SK-N-SH (cell line): ENCODE measurements around the gene SCT. TPM values are rescaled to one million over a fixed set of nuclear protein-coding genes. Genes with fewer than 3 reads are reported as not detected.

ENCODE experiments used
- CTCF ChIA-PET: fragments of 300-600, 350-600 bp; formaldehyde crosslinking; extraction: SDS; loops from one replicate; lab custom pipeline; 2021; lab: Yijun Ruan, JAX
- POLR2A ChIA-PET: fragments of 350-600 bp; sonication (Branson Sonifier 250); formaldehyde crosslinking; extraction: SDS; loops from one replicate; lab custom pipeline; 2020; ENCODE audit warnings: antibody characterized with exemption, inconsistent platforms; lab: Yijun Ruan, JAX
- DNase-seq: peaks from one replicate; pipeline ENCODE4 v3.0.0; 2012
- H2AFZ ChIP-seq: fragments of 200-600 bp; sonication (generic); 2 replicates; pipeline ENCODE4 v1.8.1; 2016; ENCODE audit warnings: antibody characterized with exemption, mild to moderate bottlenecking, low read depth
- H3F3A ChIP-seq: fragments of 200-600 bp; sonication (generic); replicated peaks from 2 replicates; pipeline ENCODE3; 2016; ENCODE audit warnings: antibody characterized with exemption, mild to moderate bottlenecking; ENCODE audit not compliant: insufficient read depth
- H3K27ac ChIP-seq, 2 experiments: fragments of 200-500 bp in 1 of 2; fragments of 200-600 bp in 1 of 2; sonication (Bioruptor generic) in 1 of 2; sonication (generic), shearing (Covaris generic) in 1 of 2; 2 replicates each; pipeline versions ENCODE4 v1.5.1 to v1.6.1; 2014 to 2016; ENCODE audit warnings: low read depth in 2 of 2, inconsistent platforms in 1 of 2, low read length in 1 of 2, mild to moderate bottlenecking in 1 of 2, mixed read lengths in 1 of 2
- H3K27me3 ChIP-seq: fragments of 200-600 bp; sonication (generic), shearing (Covaris generic); 2 replicates; pipeline ENCODE4 v1.6.1; 2016; ENCODE audit warnings: mixed run types; ENCODE audit not compliant: insufficient read depth
- H3K36me3 ChIP-seq, 2 experiments: fragments of 200-500 bp in 1 of 2; fragments of 200-600 bp in 1 of 2; sonication (Bioruptor generic) in 1 of 2; sonication (generic) in 1 of 2; replicated peaks in 1 of 2; 2 replicates each; pipeline versions ENCODE3 to v1.5.1; 2014 to 2016; ENCODE audit warnings: low read length in 1 of 2, mild to moderate bottlenecking in 1 of 2; ENCODE audit not compliant: insufficient read depth in 2 of 2, control insufficient read depth in 1 of 2
- H3K4me1 ChIP-seq, 2 experiments: fragments of 200-500 bp in 1 of 2; fragments of 200-600 bp in 1 of 2; sonication (Bioruptor generic) in 1 of 2; sonication (generic), shearing (Covaris generic) in 1 of 2; 2 replicates each; pipeline versions ENCODE4 v1.5.1 to v1.6.1; 2014 to 2016; ENCODE audit warnings: low read depth in 1 of 2, low read length in 1 of 2, mixed run types in 1 of 2; ENCODE audit not compliant: insufficient read depth in 2 of 2, control insufficient read depth in 1 of 2
- H3K4me2 ChIP-seq: fragments of 200-600 bp; sonication (generic), shearing (Covaris generic); 2 replicates; pipeline ENCODE4 v1.6.1; 2017; ENCODE audit warnings: mixed run types
- H3K4me3 ChIP-seq, 2 experiments: fragments of 200-500 bp in 1 of 2; fragments of 200-600 bp in 1 of 2; sonication (Bioruptor generic) in 1 of 2; sonication (generic), shearing (Covaris generic) in 1 of 2; 2 replicates each; pipeline versions ENCODE4 v1.5.1 to v1.8.1; 2014 to 2016; ENCODE audit warnings: low read depth in 2 of 2, inconsistent platforms in 1 of 2, low read length in 1 of 2, mild to moderate bottlenecking in 1 of 2, mixed read lengths in 1 of 2, moderate library complexity in 1 of 2
- H3K79me2 ChIP-seq: fragments of 200-600 bp; sonication (generic); 2 replicates; pipeline ENCODE4 v1.8.1; 2017; ENCODE audit warnings: mild to moderate bottlenecking; ENCODE audit not compliant: insufficient read depth
- H3K9ac ChIP-seq: fragments of 200-600 bp; sonication (generic); 2 replicates; pipeline ENCODE4 v1.6.1; 2017; ENCODE audit warnings: mixed run types
- H3K9me2 ChIP-seq: fragments of 200-600 bp; sonication (generic); 2 replicates; pipeline ENCODE4 v1.6.1; 2017; ENCODE audit warnings: mixed run types
- H3K9me3 ChIP-seq: fragments of 200-600 bp; sonication (generic); 2 replicates; pipeline ENCODE4 v1.6.1; 2017; ENCODE audit warnings: mixed run types, mild to moderate bottlenecking, moderate library complexity
- H4K20me1 ChIP-seq: fragments of 200-600 bp; sonication (generic); 2 replicates; pipeline ENCODE4 v1.6.1; 2017; ENCODE audit warnings: mild to moderate bottlenecking, mixed run types; ENCODE audit not compliant: insufficient read depth
- CHD2 ChIP-seq: fragments of 150-350 bp; IDR thresholded peaks from 2 replicates; pipeline ENCODE4 v1.6.1; 2018; ENCODE audit warnings: low read length; ENCODE audit not compliant: partially characterized antibody
- EP300 ChIP-seq, 2 experiments: IDR thresholded peaks; 2 replicates each; pipeline versions ENCODE4 v1.4.0 to v1.6.1; 2012; ENCODE audit warnings: borderline replicate concordance in 1 of 2, low read depth in 1 of 2, low read length in 1 of 2
- EZH2phosphoT487 ChIP-seq: fragments of 200-600 bp; sonication (generic); IDR thresholded peaks from 2 replicates; pipeline ENCODE4 v1.6.1; 2017; ENCODE audit warnings: low read depth, mixed run types, mild to moderate bottlenecking, antibody characterized with exemption, moderate library complexity, borderline replicate concordance
- FOXM1 ChIP-seq: IDR thresholded peaks from 2 replicates; pipeline ENCODE4 v1.4.0; 2012; ENCODE audit warnings: low read depth, mild to moderate bottlenecking
- GATA2 ChIP-seq: sonication (generic); formaldehyde crosslinking; IDR thresholded peaks from 2 replicates; pipeline ENCODE4 v1.5.0; 2020; ENCODE audit warnings: mild to moderate bottlenecking, missing genetic modification reagents
- IRF3 ChIP-seq: fragments of 150-350 bp; IDR thresholded peaks from 2 replicates; pipeline ENCODE4 v1.6.1; 2016; ENCODE audit warnings: mild to moderate bottlenecking, low read depth, low read length
- MAX ChIP-seq: IDR thresholded peaks from 2 replicates; pipeline ENCODE4 v1.4.0; 2012; ENCODE audit warnings: low read depth
- MEF2A ChIP-seq: IDR thresholded peaks from 2 replicates; pipeline ENCODE4 v1.4.0; 2012; ENCODE audit warnings: low read depth, borderline replicate concordance
- NRF1 ChIP-seq: IDR thresholded peaks from 2 replicates; pipeline ENCODE4 v1.6.1; 2012; ENCODE audit warnings: low read depth, mild to moderate bottlenecking, low read length
- PBX3 ChIP-seq: IDR thresholded peaks from 2 replicates; pipeline ENCODE4; 2012
- POLR2AphosphoS5 ChIP-seq: IDR thresholded peaks from 2 replicates; pipeline ENCODE4 v1.6.1; 2012; ENCODE audit warnings: low read depth, low read length
- RAD21 ChIP-seq: IDR thresholded peaks from 2 replicates; pipeline ENCODE4 v1.6.1; 2012; ENCODE audit warnings: mild to moderate bottlenecking, low read length
- RCOR1 ChIP-seq: fragments of 150-350 bp; IDR thresholded peaks from 2 replicates; pipeline ENCODE4 v1.6.1; 2017; ENCODE audit warnings: antibody characterized with exemption, low read length
- REST ChIP-seq: IDR thresholded peaks from 2 replicates; pipeline ENCODE4 v1.6.1; 2012; ENCODE audit warnings: mild to moderate bottlenecking, low read depth, low read length, moderate library complexity
- RFX5 ChIP-seq: IDR thresholded peaks from 2 replicates; pipeline ENCODE4 v1.6.1; 2012; ENCODE audit warnings: mild to moderate bottlenecking, improper control_type of control experiment, low read length
- SIN3A ChIP-seq: IDR thresholded peaks from 2 replicates; pipeline ENCODE4 v1.6.1; 2012; ENCODE audit warnings: low read depth, mild to moderate bottlenecking, low read length, moderate library complexity, borderline replicate concordance
- SMC3 ChIP-seq: IDR thresholded peaks from 2 replicates; pipeline ENCODE4 v1.6.1; 2012; ENCODE audit warnings: low read depth, low read length, improper control_type of control experiment
- TAF1 ChIP-seq: IDR thresholded peaks from 2 replicates; pipeline ENCODE4 v1.6.1; 2012; ENCODE audit warnings: low read depth, mild to moderate bottlenecking, low read length, moderate library complexity, borderline replicate concordance
- TCF12 ChIP-seq: IDR thresholded peaks from 2 replicates; pipeline ENCODE4 v1.4.0; 2012
- USF2 ChIP-seq: fragments of 150-350 bp; IDR thresholded peaks from 2 replicates; pipeline ENCODE4 v1.6.1; 2017; ENCODE audit warnings: antibody characterized with exemption, low read length, low read depth, borderline replicate concordance
- WGBS: methylation state at CpG from one replicate; pipeline ENCODE4 v1.1.6; 2017; ENCODE audit warnings: low lambda C conversion rate; 5-methylcytosine and 5-hydroxymethylcytosine counted together
- polyA plus RNA-seq, 3 experiments: library from polyadenylated mRNA; depleted of rRNA; stranded (reverse); fragments of >200 nt; gene quantifications; 2 replicates each; pipeline ENCODE4 v1.2.3, GENCODE V29; 2012

The SCT gene
- polyA plus RNA-seq, 1 of the 3 experiments (the other 2 are of a cell fraction) = not detected

- no peak for DNase-seq
- Histone ChIP-seq H3K4me1 (no peaks in the 10 kb centered on the region), H3K9me2 (no peaks in the 10 kb centered on the region), H4K20me1 (0 out of 2 replicates have a peak, but pooled peaks cover 4% of the 10 kb centered on the region), H3K79me2 (no peaks in the 10 kb centered on the region), H3K9ac (no peak overlapping the region), H3K4me2 (no peak overlapping the region), H3K27ac (no peak overlapping the region), H3K27me3 (no peaks in the 10 kb centered on the region), H3K4me3 (no peak overlapping the region), H2AFZ (no peak overlapping the region), H3F3A (no peaks in the 10 kb centered on the region), H3K36me3 (peaks cover 3 to 40% of the 10 kb centered on the region in 2 experiments), H3K9me3 (no peaks in the 10 kb centered on the region)
- WGBS = 94% methylated on average over 19 of the region's 19 CpGs
- CTCF ChIA-PET = interaction anchor here (1.5 to 13.1 kb wide), 2 partner anchors 8 to 64 kb away, joined by 3 to 150 read pairs; no protein-coding TSS in a partner anchor
- POLR2A ChIA-PET = interaction anchor here (0.6 to 1.2 kb wide), 3 partner anchors 19 to 302 kb away, joined by 3 to 4 read pairs (median 3); no protein-coding TSS in a partner anchor
- TF ChIP-seq RFX5 (no peak), SMC3 (no peak), EP300 (IDR thresholded peaks at IDR 0.05; ENCODE audit: borderline replicate concordance in 1 of 2, low read depth in 1 of 2, low read length in 1 of 2) (no peak), REST (no peak), MEF2A (no peak), USF2 (no peak), CHD2 (no peak), RCOR1 (no peak), GATA2 (no peak), TCF12 (no peak), TAF1 (no peak)
Measured at GRCh38 chr11:660681-661444, 33.9 kb upstream of the SCT start.

GRCh38 chr11:660281-660680, 33.3 kb upstream of the SCT start:
- H3K79me2 ChIP-seq = no peaks in the 10 kb centered on the region
- no peak overlapping the region for H3K9ac ChIP-seq
- POLR2A ChIA-PET = no interaction called here
- no peaks in the 10 kb centered on the region for H3K9me2 ChIP-seq
- H3K4me1 ChIP-seq = no peaks in the 10 kb centered on the region
- peaks cover 3 to 35% of the 10 kb centered on the region in 2 experiments for H3K36me3 ChIP-seq
- H3K4me3 ChIP-seq = no peak overlapping the region
- no peak overlapping the region for H3K27ac ChIP-seq
- TF ChIP-seq TAF1 (no peak), RAD21 (no peak), EP300 (IDR thresholded peaks at IDR 0.05; ENCODE audit: borderline replicate concordance in 1 of 2, low read depth in 1 of 2, low read length in 1 of 2) (no peak), SIN3A (no peak), EZH2phosphoT487 (no peak), POLR2AphosphoS5 (no peak), FOXM1 (no peak), IRF3 (no peak), PBX3 (no peak), RCOR1 (no peak), NRF1 (no peak), MAX (no peak)
- no peaks in the 10 kb centered on the region for H3K9me3 ChIP-seq
- no peaks in the 10 kb centered on the region for H3F3A ChIP-seq
- H2AFZ ChIP-seq = no peak overlapping the region
- H4K20me1 ChIP-seq = 0 out of 2 replicates have a peak, but pooled peaks cover 4% of the 10 kb centered on the region
- no peak for DNase-seq
- 82% methylated on average over 10 of the region's 19 CpGs for WGBS
- CTCF ChIA-PET = interaction anchor here (0.7 to 13.1 kb wide), 3 partner anchors 9 to 185 kb away, joined by 3 to 150 read pairs (median 3); no protein-coding TSS in a partner anchor
- no peak overlapping the region for H3K4me2 ChIP-seq
- H3K27me3 ChIP-seq = no peaks in the 10 kb centered on the region
